HG02763 (cell line): ENCODE data around the gene AGRN.
"Not testable (repeated sequence)": the region's sequence is repeated elsewhere in the genome, so short reads cannot be mapped to it uniquely, and the experiment has no call there.

Experiments used
- ATAC-seq: cut with Tn5 transposase; IDR thresholded peaks from one replicate; pipeline ENCODE4 v1.9.1; 2021; ENCODE audit warnings: mild to moderate bottlenecking, moderate library complexity; ENCODE audit not compliant: unreplicated experiment

The AGRN gene

GRCh38 chr1:1063261-1063944 lies 43.5 kb downstream of the AGRN start:
- no peak for ATAC-seq

- peak; percentile 46 for ATAC-seq
These were observed 44.3 kb downstream of the AGRN start for GRCh38 chr1:1063945-1064831.

DNA sequence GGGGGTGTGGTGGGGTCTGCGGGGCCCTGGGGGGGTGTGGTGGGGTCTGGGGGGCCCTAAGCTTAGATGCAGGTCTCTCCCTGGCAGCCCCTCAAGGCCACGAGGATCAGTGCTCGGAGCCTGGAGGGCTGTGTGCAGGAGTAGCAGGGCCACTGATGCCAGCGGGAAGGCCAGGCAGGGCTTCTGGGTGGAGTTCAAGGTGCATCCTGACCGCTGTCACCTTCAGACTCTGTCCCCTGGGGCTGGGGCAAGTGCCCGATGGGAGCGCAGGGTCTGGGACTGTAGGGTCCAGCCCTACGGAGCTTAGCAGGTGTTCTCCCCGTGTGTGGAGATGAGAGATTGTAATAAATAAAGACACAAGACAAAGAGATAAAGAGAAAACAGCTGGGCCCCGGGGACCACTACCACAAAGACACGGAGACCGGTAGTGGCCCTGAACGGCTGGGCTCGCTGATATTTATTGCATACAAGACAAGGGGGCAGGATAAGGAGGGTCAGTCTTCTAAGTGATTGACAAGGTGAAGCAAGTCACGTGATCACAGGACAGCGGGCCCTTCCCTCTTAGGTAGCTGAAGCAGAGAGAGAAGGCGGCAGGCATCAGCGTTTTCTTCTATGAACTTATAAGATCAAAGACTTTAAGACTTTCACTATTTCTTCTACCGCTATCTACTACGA lies 45.5 kb downstream of the AGRN start:
- ATAC-seq, result no peak

DNA sequence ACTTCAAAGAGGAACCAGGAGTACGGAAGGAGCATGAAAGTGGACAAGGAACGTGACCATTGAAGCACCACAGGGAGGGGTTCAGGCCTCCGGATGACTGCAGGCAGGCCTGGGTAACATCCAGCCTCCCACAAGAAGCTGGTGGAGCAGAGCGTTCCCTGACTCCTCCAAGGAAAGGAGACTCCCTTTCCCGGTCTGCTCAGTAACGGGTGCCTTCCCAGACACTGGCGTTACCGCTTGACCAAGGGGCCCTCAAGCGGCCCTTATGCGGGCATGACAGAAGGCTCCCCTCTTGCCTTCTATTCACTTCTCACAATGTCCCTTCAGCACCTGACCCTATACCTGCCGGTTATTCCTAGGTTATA lies 46.0 kb downstream of the AGRN start:
- ATAC-seq, result not testable (repeated sequence)

DNA sequence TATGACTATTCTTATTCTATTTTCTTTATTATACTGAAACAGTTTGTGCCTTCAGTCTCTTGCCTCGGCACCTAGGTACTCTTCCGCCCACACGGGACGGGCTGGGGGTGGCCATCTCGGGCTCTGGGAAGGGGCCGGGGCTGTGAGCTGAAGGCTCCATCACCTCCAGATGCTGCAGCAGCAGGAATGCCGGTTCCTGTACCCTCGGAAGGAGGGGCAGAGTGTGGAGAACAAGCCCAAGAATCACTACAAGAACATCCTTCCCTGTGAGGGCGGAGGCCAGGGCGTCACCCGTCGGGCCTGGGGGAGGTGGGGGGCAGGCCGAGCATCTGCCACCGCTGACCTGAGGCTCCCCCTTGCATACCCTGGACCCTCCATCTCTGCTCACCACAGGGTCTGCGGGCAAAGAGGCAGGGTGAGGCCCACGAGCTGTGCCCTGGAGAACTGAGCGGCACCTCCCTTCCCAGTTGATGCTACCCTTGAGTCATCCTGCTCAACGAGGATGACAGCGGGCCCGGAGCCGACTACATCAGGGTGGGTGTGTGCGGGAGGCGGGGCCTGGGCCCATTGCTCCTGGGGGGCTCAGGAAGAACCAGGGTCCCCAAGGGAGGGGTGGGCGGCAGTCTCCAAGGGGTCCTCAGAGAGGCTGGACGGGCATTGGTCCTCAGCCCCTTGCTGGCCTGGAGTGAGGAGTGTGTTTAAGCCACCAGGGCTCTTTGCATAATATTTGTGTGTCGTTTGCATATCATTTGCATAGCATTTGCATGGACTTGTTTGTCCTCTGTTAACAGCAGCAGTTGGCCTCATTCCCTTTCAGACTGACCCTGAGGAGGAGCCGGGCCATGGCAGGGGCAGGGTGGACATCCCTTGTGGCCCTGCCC lies 46.7 kb downstream of the AGRN start:
- ATAC-seq, result no peak

- no peak for ATAC-seq
These were observed 47.5 kb downstream of the AGRN start for GRCh38 chr1:1067284-1067859.

GRCh38 chr1:1067860-1068516 lies 48.1 kb downstream of the AGRN start:
- ATAC-seq, result no peak

DNA sequence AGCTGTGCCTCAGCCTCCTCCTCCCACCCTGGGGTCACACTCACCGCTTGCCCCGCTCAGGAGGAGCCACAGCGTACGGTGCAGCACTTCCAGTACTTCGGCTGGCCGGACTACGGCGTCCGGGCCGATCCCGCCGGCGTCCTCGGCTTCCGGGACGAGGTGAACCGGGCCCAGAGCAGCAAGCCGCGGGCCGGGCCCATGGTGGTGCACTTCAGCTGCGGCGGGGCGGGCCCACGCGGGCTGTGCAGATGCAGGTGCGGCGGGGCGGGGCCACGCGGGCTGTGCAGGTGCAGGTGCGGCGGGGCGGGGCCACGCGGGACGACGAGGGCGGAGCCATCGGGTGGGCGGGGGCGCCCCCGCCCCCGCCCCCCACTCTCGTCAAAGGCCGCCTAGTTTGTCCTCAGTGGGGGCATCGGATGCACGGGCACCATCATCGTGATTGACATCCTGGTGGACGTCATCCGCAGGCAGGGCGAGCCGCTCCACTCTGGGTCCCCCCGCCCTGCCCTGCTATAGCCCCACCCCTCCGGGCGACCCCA lies 48.7 kb downstream of the AGRN start:
- no peak for ATAC-seq

DNA sequence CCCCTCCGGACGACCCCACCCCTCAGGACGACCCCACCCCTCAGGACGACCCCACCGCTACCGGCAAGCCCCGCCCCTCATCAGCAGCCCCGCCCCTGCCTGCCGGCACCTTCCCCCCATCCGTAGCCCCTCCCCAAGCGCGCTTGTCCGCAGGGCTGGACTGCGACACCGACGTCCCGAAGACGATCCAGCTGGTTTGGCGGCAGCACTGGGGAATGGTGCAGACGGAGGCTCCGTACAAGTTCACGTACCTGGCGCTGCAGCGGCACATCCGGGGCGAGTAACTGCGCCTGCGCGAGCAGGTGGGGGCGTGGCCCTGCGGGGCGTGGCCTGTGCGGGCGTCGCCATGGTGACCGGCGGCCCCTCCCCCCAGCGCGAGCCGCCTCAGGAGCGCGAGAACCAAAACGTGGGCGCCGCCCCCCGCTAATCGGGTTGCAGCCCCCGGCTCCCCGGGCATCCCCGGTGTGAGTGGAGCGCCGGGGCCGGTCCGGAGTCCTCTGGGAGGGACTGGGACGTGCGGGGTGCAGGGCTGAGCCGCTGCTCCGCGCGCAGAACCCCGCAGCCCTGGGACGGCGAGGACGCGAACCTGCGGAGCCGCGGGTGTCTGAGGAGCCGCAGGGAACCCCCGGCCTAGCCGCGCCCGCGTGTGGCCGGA lies 49.3 kb downstream of the AGRN start:
- ATAC-seq, result peak; percentile 45

DNA sequence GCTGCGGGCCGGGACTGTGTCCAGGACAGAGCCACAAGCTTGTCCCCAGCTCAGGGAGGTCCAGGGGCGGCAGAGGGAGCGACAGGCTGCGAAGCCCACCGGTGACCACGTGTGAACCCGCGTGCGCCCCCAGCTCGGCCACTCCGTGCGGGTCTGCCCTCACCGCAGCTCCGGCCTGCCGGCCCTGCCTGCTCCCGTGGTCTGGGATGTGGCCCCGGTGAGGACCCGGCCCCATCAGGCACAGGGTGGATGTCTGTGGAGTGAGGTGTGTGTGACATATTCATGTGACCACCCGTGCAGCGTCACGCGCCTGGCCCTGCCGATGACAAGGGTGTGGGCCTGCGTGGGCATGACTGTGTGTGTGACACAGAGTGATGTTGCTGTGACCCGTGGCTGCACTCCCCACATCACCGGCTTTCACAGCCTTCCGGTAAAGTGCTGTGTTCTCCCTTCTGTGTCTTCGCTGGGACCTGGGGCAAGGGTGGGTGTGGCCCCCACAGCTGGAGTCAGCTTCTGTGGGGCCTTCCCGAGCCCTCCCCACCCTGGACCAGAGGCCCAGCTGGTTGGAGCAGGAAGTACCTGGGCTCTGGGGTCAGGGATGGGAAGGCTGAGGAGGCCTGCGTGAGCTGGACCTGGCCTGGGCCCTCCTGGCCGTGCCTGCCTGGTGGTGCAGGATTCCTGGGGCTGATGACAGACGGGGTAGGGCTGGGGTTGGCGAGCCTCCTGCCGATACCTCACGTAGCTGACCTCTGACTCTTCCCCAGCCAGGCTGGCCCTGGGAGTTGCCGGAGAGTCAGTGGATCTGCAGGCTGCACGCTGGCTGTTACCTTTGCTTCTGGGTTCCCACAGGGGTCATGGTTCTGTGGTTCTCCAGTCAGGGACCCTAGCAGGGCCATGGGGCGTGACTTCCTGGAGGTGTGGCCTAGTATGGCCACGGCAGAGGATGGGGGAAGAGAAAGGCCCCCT lies 50.1 kb downstream of the AGRN start:
- no peak for ATAC-seq

- ATAC-seq, result no peak
These were observed 51.8 kb downstream of the AGRN start for GRCh38 chr1:1071486-1072298.

GRCh38 chr1:1072299-1072848 lies 52.5 kb downstream of the AGRN start:
- ATAC-seq, result no peak

- no peak for ATAC-seq
These were observed 53.2 kb downstream of the AGRN start for GRCh38 chr1:1072849-1073742.

GRCh38 chr1:1073743-1074587 lies 54.0 kb downstream of the AGRN start, which contains the start of gene RNF223:
Gene RNF223, minus strand, starts transcription at chr1:1074306. Its CDS starts 1,740 bp downstream, at chr1:1072566.
- ATAC-seq, result no peak

GRCh38 chr1:1074631-1075147 lies 54.8 kb downstream of the AGRN start:
- no peak for ATAC-seq
